GM12891 (cell line): Measurements from ENCODE around the gene CARNS1.

Experiments used
- POLR2A ChIP-seq: IDR thresholded peaks from 2 replicates; pipeline ENCODE4 v1.6.1; 2011; ENCODE audit warnings: low read depth, low read length, control low read depth
- POLR2AphosphoS5 ChIP-seq: IDR thresholded peaks from 2 replicates; pipeline ENCODE4 v1.6.1; 2011; ENCODE audit warnings: low read depth, low read length, control low read depth
- POU2F2 ChIP-seq: IDR thresholded peaks from 2 replicates; pipeline ENCODE4 v1.6.1; 2011; ENCODE audit warnings: low read depth, mild to moderate bottlenecking, control low read depth, low read length, moderate library complexity

DNA sequence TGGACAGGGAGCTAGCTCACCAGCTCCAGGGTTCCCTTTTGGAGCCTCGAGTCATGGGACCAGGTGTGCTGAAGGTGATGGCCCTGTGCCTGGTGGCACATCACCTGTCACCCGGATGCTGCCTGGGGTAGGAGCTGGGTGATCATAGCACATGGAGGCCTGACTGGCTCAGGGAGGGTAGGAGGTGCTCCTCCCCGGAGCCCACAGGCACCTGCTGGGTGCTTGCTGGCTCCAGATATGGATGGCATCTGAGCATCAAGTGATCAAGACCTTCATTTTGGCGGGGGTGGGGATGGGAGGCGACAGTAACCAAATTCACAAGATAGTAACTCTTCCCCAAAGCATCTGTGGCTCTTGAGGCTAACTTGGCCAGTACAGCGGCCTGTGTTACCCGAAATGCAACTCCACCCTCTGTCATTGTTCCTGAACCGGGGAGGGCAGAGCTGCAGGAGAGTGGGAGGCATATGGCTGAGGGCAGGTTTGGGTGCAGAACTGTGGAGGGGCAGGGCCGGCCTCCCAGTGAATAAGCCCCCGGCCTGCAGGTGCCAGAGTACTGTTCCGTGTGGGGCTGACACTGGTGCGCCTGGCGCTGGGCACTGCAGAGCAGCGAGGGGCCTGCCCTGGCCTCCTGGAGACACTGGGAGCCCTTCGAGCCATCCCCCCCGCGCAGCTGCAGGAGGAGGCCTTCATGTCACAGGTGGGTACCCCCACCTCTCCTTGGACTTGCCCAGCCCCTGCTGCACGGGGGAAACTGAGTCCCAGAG is 6.9 kb upstream of the CARNS1 start:
- TF ChIP-seq POLR2A, result no peak
- TF ChIP-seq POLR2AphosphoS5, result no peak
- no peak for TF ChIP-seq POU2F2
